BJ (cell line): ENCODE results near the gene UXS1. TPM values are rescaled to one million over a fixed set of nuclear protein-coding genes. Genes with fewer than 3 reads are reported as not detected.

ENCODE experiments used
- CTCF ChIA-PET: fragments of 350-600 bp; formaldehyde crosslinking; extraction: SDS; loops from one replicate; lab custom pipeline; 2021; ENCODE audit warnings: antibody characterized with exemption, inconsistent platforms; lab: Yijun Ruan, JAX
- POLR2A ChIA-PET: fragments of 300-600 bp; sonication (Branson Sonifier 250); formaldehyde crosslinking; extraction: SDS; loops from one replicate; lab custom pipeline; 2021; ENCODE audit warnings: antibody characterized with exemption; lab: Charles Lee
- DNase-seq: peaks from one replicate; pipeline ENCODE4 v3.0.0-alpha.2; 2011; ENCODE audit warnings: low read depth
- H3K27me3 ChIP-seq: 2 replicates; pipeline ENCODE4 v1.6.0; 2011; ENCODE audit warnings: low read length; ENCODE audit not compliant: control insufficient read depth, insufficient read depth
- H3K36me3 ChIP-seq: 2 replicates; pipeline ENCODE4 v1.5.1; 2011; ENCODE audit warnings: low read length; ENCODE audit not compliant: control insufficient read depth, insufficient read depth
- H3K4me3 ChIP-seq: 2 replicates; pipeline ENCODE4 v1.5.1; 2011; ENCODE audit warnings: low read depth, mild to moderate bottlenecking, control low read depth, low read length
- polyA plus RNA-seq: library from polyadenylated mRNA; depleted of rRNA; stranded (reverse); fragments of >200 nt; gene quantifications from 2 replicates; pipeline ENCODE4 v1.2.3, GENCODE V29; 2011
- TF ChIP-seq, protein P1 (sequence below): IDR thresholded peaks from 2 replicates; pipeline ENCODE4 v1.5.1; 2011; ENCODE audit warnings: low read depth, mild to moderate bottlenecking, control low read depth, inconsistent platforms, low read length, moderate library complexity; ENCODE audit not compliant: insufficient read depth

UXS1 gene
- polyA plus RNA-seq, 1 experiment = 46.3 TPM

DNA sequence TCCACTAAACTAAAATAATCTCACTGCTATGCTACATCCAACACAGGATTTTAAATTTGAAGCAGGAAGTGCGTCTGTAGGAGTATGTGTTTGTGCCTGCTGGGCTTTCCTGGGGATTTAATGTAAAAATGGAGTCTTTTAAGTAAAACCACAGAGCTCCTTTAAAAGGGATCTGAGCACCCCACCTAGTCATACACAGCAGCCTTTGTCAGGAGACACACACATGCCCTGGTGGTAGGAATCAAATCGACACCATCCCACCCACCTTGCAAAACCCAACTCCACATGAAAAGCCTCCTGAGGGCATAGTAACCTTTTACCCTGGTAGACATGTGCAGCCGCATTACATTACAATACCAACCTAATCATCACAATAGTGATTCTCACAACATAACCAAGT is 29.1 kb downstream of the UXS1 start:
- H3K4me3 ChIP-seq = no peak overlapping the region
- no peak for DNase-seq
- H3K27me3 ChIP-seq = no peaks in the 10 kb centered on the region
- TF ChIP-seq, protein P1, sequence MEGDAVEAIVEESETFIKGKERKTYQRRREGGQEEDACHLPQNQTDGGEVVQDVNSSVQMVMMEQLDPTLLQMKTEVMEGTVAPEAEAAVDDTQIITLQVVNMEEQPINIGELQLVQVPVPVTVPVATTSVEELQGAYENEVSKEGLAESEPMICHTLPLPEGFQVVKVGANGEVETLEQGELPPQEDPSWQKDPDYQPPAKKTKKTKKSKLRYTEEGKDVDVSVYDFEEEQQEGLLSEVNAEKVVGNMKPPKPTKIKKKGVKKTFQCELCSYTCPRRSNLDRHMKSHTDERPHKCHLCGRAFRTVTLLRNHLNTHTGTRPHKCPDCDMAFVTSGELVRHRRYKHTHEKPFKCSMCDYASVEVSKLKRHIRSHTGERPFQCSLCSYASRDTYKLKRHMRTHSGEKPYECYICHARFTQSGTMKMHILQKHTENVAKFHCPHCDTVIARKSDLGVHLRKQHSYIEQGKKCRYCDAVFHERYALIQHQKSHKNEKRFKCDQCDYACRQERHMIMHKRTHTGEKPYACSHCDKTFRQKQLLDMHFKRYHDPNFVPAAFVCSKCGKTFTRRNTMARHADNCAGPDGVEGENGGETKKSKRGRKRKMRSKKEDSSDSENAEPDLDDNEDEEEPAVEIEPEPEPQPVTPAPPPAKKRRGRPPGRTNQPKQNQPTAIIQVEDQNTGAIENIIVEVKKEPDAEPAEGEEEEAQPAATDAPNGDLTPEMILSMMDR = no peak
- CTCF ChIA-PET = no interaction called here
- peaks cover 1% of the 10 kb centered on the region; the same call in 1 of the 2 replicates for H3K36me3 ChIP-seq
- POLR2A ChIA-PET = no interaction called here

DNA sequence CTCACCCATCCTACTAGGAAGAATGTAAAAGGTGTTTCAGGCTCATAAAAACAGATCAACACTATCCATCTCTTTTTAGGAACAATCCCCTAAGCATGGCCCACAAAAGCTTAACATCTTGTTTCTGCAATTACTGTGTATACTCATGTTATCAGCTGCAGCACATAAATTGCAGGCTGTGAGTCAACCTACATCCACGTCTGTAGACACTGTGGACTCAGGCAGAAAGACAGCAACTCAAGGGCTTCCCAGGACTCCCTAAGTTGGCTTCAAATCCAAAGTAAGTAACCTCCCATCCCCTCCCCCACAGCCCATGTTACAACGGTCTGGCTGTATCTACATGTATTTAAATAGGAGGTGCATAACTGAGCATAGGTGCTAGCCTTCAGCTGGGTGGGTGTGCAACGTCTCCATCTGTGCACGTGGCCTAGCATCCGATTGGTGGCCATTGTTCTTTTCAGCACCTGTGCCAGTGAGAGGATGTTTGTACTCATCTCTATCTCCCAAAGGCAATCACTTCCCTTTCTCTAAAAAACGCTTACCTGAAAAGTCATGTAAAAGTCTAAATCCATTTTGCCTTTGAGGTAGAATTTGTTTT is 30.1 kb downstream of the UXS1 start:
- Histone ChIP-seq H3K4me3 (no peak overlapping the region), H3K36me3 (peaks cover 1% of the 10 kb centered on the region; the same call in 1 of the 2 replicates), H3K27me3 (no peaks in the 10 kb centered on the region)
- ChIA-PET POLR2A (no interaction called here), CTCF (no interaction called here)
- TF ChIP-seq, protein P1 = no peak
- DNase-seq = no peak

- CTCF ChIA-PET = no interaction called here
- peaks cover 1% of the 10 kb centered on the region; the same call in 1 of the 2 replicates for H3K36me3 ChIP-seq
- DNase-seq = no peak
These were observed 31.9 kb downstream of the UXS1 start for GRCh38 chr2:106161938-106162820.

DNA sequence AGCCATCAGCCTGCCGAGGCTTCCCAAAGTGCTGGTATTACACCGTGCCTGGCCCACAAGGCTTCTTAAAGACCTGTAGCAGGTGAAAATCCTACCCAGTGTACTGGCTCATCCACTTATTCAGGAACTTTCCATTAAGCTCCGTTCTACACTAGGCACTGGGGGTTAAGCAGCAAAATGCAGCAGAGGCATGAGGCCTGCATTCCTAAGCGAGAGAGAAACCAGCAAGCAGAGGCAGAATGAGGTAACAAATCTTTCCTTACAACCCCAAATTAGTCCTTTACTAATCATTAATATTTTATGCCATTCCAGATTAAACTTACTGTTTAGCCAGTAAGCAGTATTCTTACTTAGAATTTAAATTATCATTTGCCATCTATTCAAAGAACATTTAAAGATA is 32.8 kb downstream of the UXS1 start:
- no peak for DNase-seq
- POLR2A ChIA-PET = no interaction called here
- CTCF ChIA-PET = no interaction called here
- Histone ChIP-seq H3K36me3 (peaks cover 1% of the 10 kb centered on the region; the same call in 1 of the 2 replicates), H3K4me3 (no peak overlapping the region), H3K27me3 (no peaks in the 10 kb centered on the region)
- TF ChIP-seq, protein P1 = no peak

More at GRCh38 chr2:106161938-106162820, 31.9 kb downstream of the UXS1 start:
- TF ChIP-seq, protein P1 = no peak
- Histone ChIP-seq H3K27me3 (no peaks in the 10 kb centered on the region), H3K4me3 (no peak overlapping the region)
- POLR2A ChIA-PET = no interaction called here

GRCh38 chr2:106160786-106161261 is 33.3 kb downstream of the UXS1 start:
- TF ChIP-seq, protein P1 = no peak
- Histone ChIP-seq H3K27me3 (no peaks in the 10 kb centered on the region), H3K36me3 (peaks cover 1% of the 10 kb centered on the region; the same call in 1 of the 2 replicates), H3K4me3 (no peak overlapping the region)
- POLR2A ChIA-PET = no interaction called here
- no peak for DNase-seq
- CTCF ChIA-PET = no interaction called here
